A549 (cell line): Measurements from ENCODE around the gene VIT.

ENCODE experiments used
- EHF ChIP-seq: fragments of 250-450 bp; sonication (Bioruptor Pico); IDR thresholded peaks from 2 replicates; pipeline ENCODE4 v1.5.0; 2020; ENCODE audit warnings: mild to moderate bottlenecking
- EP300 ChIP-seq, 2 experiments: fragments of >200 bp; sonication (Bioruptor Twin); formaldehyde crosslinking; IDR thresholded peaks; 2 replicates in 1 of 2; 3 replicates in 1 of 2; pipeline ENCODE4 v1.6.1; 2016 to 2017
- POLR2A ChIP-seq: IDR thresholded peaks from 2 replicates; pipeline ENCODE4 v1.6.1; 2012; ENCODE audit warnings: mild to moderate bottlenecking, low read length
- TF ChIP-seq, protein P1 (sequence below): fragments of 200-600 bp; sonication (generic); IDR thresholded peaks from 2 replicates; pipeline ENCODE4 v1.6.1; 2016; ENCODE audit warnings: antibody characterized with exemption, mild to moderate bottlenecking, moderate library complexity
- TF ChIP-seq, protein P2 (sequence below): fragments of 150-350 bp; IDR thresholded peaks from 2 replicates; pipeline ENCODE4 v1.6.1; 2014; ENCODE audit warnings: low read depth, mild to moderate bottlenecking, low read length

GRCh38 chr2:36737131-36737750 is 40.7 kb downstream of the VIT start:
- TF ChIP-seq POLR2A (no peak), EHF (CRISPR knock-in tag) (no peak), EP300 (IDR thresholded peaks at IDR 0.05) (no peak)
- TF ChIP-seq, protein P1, sequence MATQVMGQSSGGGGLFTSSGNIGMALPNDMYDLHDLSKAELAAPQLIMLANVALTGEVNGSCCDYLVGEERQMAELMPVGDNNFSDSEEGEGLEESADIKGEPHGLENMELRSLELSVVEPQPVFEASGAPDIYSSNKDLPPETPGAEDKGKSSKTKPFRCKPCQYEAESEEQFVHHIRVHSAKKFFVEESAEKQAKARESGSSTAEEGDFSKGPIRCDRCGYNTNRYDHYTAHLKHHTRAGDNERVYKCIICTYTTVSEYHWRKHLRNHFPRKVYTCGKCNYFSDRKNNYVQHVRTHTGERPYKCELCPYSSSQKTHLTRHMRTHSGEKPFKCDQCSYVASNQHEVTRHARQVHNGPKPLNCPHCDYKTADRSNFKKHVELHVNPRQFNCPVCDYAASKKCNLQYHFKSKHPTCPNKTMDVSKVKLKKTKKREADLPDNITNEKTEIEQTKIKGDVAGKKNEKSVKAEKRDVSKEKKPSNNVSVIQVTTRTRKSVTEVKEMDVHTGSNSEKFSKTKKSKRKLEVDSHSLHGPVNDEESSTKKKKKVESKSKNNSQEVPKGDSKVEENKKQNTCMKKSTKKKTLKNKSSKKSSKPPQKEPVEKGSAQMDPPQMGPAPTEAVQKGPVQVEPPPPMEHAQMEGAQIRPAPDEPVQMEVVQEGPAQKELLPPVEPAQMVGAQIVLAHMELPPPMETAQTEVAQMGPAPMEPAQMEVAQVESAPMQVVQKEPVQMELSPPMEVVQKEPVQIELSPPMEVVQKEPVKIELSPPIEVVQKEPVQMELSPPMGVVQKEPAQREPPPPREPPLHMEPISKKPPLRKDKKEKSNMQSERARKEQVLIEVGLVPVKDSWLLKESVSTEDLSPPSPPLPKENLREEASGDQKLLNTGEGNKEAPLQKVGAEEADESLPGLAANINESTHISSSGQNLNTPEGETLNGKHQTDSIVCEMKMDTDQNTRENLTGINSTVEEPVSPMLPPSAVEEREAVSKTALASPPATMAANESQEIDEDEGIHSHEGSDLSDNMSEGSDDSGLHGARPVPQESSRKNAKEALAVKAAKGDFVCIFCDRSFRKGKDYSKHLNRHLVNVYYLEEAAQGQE: no peak
- TF ChIP-seq, protein P2, sequence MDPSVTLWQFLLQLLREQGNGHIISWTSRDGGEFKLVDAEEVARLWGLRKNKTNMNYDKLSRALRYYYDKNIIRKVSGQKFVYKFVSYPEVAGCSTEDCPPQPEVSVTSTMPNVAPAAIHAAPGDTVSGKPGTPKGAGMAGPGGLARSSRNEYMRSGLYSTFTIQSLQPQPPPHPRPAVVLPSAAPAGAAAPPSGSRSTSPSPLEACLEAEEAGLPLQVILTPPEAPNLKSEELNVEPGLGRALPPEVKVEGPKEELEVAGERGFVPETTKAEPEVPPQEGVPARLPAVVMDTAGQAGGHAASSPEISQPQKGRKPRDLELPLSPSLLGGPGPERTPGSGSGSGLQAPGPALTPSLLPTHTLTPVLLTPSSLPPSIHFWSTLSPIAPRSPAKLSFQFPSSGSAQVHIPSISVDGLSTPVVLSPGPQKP: no peak
